KMS-11 (cell line): Measurements from ENCODE around the gene LRRC49.

Experiments used
- H2AFZ ChIP-seq: fragments of 200-600 bp; sonication (generic); 2 replicates; pipeline ENCODE4 v1.6.1; 2016; ENCODE audit warnings: antibody characterized with exemption, mixed run types, low read depth
- H3K27ac ChIP-seq: fragments of 200-600 bp; sonication (generic); 2 replicates; pipeline ENCODE4 v1.6.1; 2016; ENCODE audit warnings: mild to moderate bottlenecking, mixed run types
- H3K27me3 ChIP-seq: fragments of 200-600 bp; sonication (generic); 2 replicates; pipeline ENCODE4 v1.6.1; 2017; ENCODE audit warnings: mild to moderate bottlenecking, low read depth, mixed run types, moderate library complexity; ENCODE audit not compliant: insufficient read depth
- H3K36me3 ChIP-seq: fragments of 200-600 bp; sonication (generic); 2 replicates; pipeline ENCODE4 v1.6.1; 2017; ENCODE audit warnings: mild to moderate bottlenecking, mixed run types; ENCODE audit not compliant: insufficient read depth
- H3K4me1 ChIP-seq: fragments of 200-600 bp; sonication (generic); 2 replicates; pipeline ENCODE4 v1.6.1; 2016; ENCODE audit warnings: mild to moderate bottlenecking, low read depth, mixed run types; ENCODE audit not compliant: poor library complexity, severe bottlenecking
- H3K4me2 ChIP-seq: fragments of 200-600 bp; sonication (generic); 2 replicates; pipeline ENCODE4 v1.7.0; 2016; ENCODE audit warnings: mild to moderate bottlenecking, mixed run types
- H3K4me3 ChIP-seq: fragments of 200-600 bp; sonication (generic); IDR thresholded peaks from 2 replicates; pipeline ENCODE4 v1.6.1; 2017; ENCODE audit warnings: low read depth, low read length, mixed read lengths; ENCODE audit not compliant: insufficient read depth
- H3K79me2 ChIP-seq: fragments of 200-600 bp; sonication (generic); 2 replicates; pipeline ENCODE4 v1.6.1; 2016; ENCODE audit warnings: low read depth, mixed run types; ENCODE audit not compliant: insufficient read depth
- H3K9ac ChIP-seq: fragments of 200-600 bp; sonication (generic); 2 replicates; pipeline ENCODE4 v1.6.1; 2016; ENCODE audit warnings: mild to moderate bottlenecking, mixed run types
- H4K20me1 ChIP-seq: fragments of 200-600 bp; sonication (generic); 2 replicates; pipeline ENCODE4 v1.6.1; 2016; ENCODE audit warnings: mild to moderate bottlenecking, mixed run types; ENCODE audit not compliant: insufficient read depth
- TF ChIP-seq, protein P1 (sequence below): fragments of 200-600 bp; sonication (generic); conservative IDR thresholded peaks from 2 replicates; pipeline ENCODE4 v1.6.1; 2017; ENCODE audit warnings: low read depth, mild to moderate bottlenecking, antibody characterized with exemption, low read length, moderate library complexity, mixed read lengths

The LRRC49 gene

DNA sequence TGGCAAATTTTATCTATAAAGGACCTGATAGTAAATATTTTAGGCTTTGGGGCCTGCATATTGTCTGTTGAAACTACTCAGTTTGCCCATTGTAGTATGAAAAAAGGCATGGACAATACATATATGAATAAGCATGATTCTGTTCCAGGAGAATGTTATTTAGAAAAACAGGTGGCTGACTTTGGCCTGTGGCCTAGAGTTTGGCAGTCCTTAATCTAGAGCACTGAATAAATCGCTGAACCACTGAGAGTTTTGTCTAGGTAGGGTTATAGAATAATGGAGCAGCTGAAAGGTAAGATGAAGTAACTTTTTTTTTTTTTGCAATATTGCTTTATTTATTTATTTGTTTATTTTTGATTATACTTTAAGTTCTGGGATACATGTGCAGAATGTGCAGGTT is 75.0 kb downstream of the LRRC49 start:
- TF ChIP-seq, protein P1, sequence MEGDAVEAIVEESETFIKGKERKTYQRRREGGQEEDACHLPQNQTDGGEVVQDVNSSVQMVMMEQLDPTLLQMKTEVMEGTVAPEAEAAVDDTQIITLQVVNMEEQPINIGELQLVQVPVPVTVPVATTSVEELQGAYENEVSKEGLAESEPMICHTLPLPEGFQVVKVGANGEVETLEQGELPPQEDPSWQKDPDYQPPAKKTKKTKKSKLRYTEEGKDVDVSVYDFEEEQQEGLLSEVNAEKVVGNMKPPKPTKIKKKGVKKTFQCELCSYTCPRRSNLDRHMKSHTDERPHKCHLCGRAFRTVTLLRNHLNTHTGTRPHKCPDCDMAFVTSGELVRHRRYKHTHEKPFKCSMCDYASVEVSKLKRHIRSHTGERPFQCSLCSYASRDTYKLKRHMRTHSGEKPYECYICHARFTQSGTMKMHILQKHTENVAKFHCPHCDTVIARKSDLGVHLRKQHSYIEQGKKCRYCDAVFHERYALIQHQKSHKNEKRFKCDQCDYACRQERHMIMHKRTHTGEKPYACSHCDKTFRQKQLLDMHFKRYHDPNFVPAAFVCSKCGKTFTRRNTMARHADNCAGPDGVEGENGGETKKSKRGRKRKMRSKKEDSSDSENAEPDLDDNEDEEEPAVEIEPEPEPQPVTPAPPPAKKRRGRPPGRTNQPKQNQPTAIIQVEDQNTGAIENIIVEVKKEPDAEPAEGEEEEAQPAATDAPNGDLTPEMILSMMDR: no peak
- Histone ChIP-seq H2AFZ (no peak overlapping the region), H3K4me2 (no peak overlapping the region), H3K9ac (no peak overlapping the region), H3K79me2 (no peaks in the 10 kb centered on the region), H3K4me3 (no peak overlapping the region), H3K27ac (no peak overlapping the region), H3K27me3 (no peaks in the 10 kb centered on the region), H3K4me1 (no peaks in the 10 kb centered on the region), H4K20me1 (no peaks in the 10 kb centered on the region), H3K36me3 (no peaks in the 10 kb centered on the region)

DNA sequence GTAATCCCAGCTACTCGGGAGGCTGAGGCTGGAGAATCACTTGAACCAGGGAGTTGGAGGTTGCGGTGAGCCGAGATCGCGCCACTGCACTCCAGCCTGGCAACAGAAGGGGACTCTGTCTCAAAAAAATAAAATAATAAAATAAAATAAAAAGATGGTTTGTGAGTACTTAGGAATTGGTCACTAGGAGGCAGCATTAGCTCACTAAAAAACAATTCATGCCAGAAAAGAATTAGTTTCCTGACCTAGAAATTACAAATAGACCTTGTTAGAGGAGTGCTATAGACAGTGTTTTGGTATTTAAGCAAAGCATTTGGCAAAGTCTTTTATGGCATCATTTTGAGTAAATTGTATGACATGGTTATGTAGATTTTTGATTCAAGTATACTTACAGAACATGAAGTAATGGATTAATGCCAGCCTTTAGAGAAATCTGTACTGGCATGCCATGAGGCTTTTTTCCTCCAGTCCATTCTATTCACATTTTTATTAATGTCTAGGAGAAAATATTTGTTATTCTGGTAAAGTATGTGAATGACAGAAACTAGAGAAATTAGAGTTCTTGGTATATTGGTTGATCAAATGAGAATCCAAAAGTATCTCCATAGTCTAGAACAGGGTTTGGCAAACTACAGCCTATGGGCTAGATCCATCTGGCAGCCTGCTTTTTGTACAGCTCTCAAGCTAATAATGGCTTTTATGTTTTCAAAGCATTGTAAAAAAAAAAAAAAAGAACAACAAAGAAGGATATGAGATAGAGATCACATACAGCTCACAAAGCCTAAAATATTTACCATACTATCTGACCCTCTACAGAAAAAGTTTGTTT is 81.6 kb downstream of the LRRC49 start:
- TF ChIP-seq, protein P1: no peak; the same call in 1 of the 2 replicates
- no peak overlapping the region for H3K4me3 ChIP-seq
- H2AFZ ChIP-seq: no peak overlapping the region
- H3K79me2 ChIP-seq: no peaks in the 10 kb centered on the region
- no peaks in the 10 kb centered on the region for H3K27me3 ChIP-seq
- H3K27ac ChIP-seq: no peak overlapping the region
- no peak overlapping the region for H3K4me2 ChIP-seq
- H3K9ac ChIP-seq: no peak overlapping the region
- H3K4me1 ChIP-seq: no peaks in the 10 kb centered on the region
- no peaks in the 10 kb centered on the region for H3K36me3 ChIP-seq
- no peaks in the 10 kb centered on the region for H4K20me1 ChIP-seq

DNA sequence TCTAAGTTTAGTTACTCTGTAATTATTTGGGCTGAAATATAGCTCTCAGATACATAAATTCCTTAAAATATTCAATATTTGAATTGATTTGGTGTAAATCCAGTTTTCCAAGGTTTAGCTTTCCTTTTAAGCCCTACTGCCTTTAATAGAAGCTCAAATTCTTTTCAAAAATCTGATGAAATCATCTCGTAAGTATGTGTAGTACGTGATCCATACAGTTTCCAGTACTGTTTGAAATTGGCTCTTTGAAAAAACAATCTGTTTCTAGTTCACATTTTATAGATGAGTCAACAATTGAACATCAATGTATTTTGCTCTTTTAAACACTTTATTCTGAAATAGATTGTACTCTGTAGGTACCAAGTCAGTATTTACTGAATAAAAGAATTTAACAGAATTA is 84.2 kb downstream of the LRRC49 start:
- no peaks in the 10 kb centered on the region for H3K79me2 ChIP-seq
- no peaks in the 10 kb centered on the region for H3K4me1 ChIP-seq
- no peak overlapping the region for H2AFZ ChIP-seq
- TF ChIP-seq, protein P1: no peak
- no peak overlapping the region for H3K27ac ChIP-seq
- H3K36me3 ChIP-seq: no peaks in the 10 kb centered on the region
- H3K4me2 ChIP-seq: no peak overlapping the region
- no peaks in the 10 kb centered on the region for H3K27me3 ChIP-seq
- no peaks in the 10 kb centered on the region for H4K20me1 ChIP-seq
- H3K4me3 ChIP-seq: no peak overlapping the region
- no peak overlapping the region for H3K9ac ChIP-seq

DNA sequence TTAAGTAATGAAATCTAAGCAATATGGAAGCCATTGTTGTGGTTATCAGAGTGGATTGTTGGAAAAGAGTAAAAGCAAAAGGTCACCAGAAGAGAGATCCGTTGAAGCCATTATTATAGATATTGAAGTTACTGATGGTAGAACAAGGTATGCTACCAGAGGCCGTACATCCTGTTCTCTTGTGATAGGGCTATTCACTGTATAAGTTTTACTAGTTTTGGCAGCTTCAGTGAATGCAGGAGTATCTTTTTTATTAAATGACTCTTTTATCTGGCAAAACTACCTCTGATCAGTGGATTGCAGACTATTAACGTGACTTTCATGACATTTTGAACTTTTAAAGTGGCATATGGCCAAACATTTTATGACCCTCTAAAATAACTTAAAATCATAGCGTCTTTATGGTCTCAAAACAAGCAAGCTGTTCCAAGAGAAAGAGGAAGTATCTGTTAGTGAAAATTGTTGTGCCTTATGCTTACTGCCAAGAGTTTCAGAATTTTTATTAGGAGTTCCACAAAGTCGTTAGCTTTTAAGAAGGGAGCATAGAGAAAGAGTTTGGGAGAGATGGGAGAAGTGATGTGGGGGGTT is 102.9 kb downstream of the LRRC49 start:
- no peak overlapping the region for H3K9ac ChIP-seq
- H3K36me3 ChIP-seq: no peaks in the 10 kb centered on the region
- H3K4me3 ChIP-seq: no peak overlapping the region
- H3K4me1 ChIP-seq: no peaks in the 10 kb centered on the region
- H3K27me3 ChIP-seq: no peaks in the 10 kb centered on the region
- H3K27ac ChIP-seq: no peak overlapping the region
- TF ChIP-seq, protein P1: no peak
- no peaks in the 10 kb centered on the region for H3K79me2 ChIP-seq
- no peak overlapping the region for H3K4me2 ChIP-seq
- H2AFZ ChIP-seq: no peak overlapping the region
- no peaks in the 10 kb centered on the region for H4K20me1 ChIP-seq
